Lung (tissue), 12 donors: ENCODE data around the gene EBI3. TPM values are rescaled to one million over a fixed set of nuclear protein-coding genes. Genes with fewer than 3 reads are reported as not detected.

Experiments used
- ATAC-seq: fragments of 200-7000 bp; cut with Tn5 transposase; one replicate; pipeline ENCODE4 v1.9.1; 2020; ENCODE audit warnings: moderate number of reproducible peaks; ENCODE audit not compliant: insufficient read depth, low FRiP score
- DNase-seq, 3 donors: peaks; one replicate each; pipeline ENCODE4 v3.0.0-alpha.2; 2013 to 2017
- H3K27ac ChIP-seq, 2 donors: one replicate each; pipeline ENCODE4 v1.5.1; 2013; ENCODE audit warnings: mild to moderate bottlenecking in 2 of 2, moderate library complexity in 2 of 2, control low read depth in 1 of 2, inconsistent platforms in 1 of 2, low read depth in 1 of 2, low read length in 1 of 2
- H3K27me3 ChIP-seq, 3 donors: one replicate each; pipeline ENCODE4 v1.5.1; 2013; ENCODE audit warnings: low read length in 2 of 3; ENCODE audit not compliant: control insufficient read depth in 3 of 3, insufficient read depth in 3 of 3
- H3K36me3 ChIP-seq, 4 donors: one replicate each; pipeline ENCODE4 v1.5.1; 2013; ENCODE audit warnings: low read length in 4 of 4, mild to moderate bottlenecking in 1 of 4, moderate library complexity in 1 of 4; ENCODE audit not compliant: control insufficient read depth in 4 of 4, insufficient read depth in 4 of 4
- H3K4me1 ChIP-seq, 5 donors: one replicate each; pipeline ENCODE4 v1.5.1; 2013; ENCODE audit warnings: low read length in 5 of 5, mild to moderate bottlenecking in 2 of 5, moderate library complexity in 1 of 5; ENCODE audit not compliant: control insufficient read depth in 5 of 5, insufficient read depth in 5 of 5
- H3K4me3 ChIP-seq: one replicate; pipeline ENCODE4 v1.5.1; 2013; ENCODE audit warnings: mild to moderate bottlenecking, control low read depth, moderate library complexity
- H3K9ac ChIP-seq, 2 donors: one replicate each; pipeline ENCODE4 v1.5.1; 2013; ENCODE audit warnings: low read length in 2 of 2, control low read depth in 1 of 2; ENCODE audit not compliant: insufficient read depth in 1 of 2
- H3K9me3 ChIP-seq, 4 donors: one replicate each; pipeline ENCODE4 v1.5.1; 2013; ENCODE audit warnings: low read length in 3 of 4, mild to moderate bottlenecking in 1 of 4, moderate library complexity in 1 of 4; ENCODE audit not compliant: control insufficient read depth in 4 of 4, insufficient read depth in 3 of 4
- CTCF ChIP-seq: IDR thresholded peaks from 2 replicates; pipeline ENCODE4 v1.5.1; 2012; ENCODE audit warnings: mild to moderate bottlenecking; ENCODE audit errors: control extremely low read depth, extremely low read depth
- WGBS, 2 donors: extraction: QIAGEN DNeasy Blood & Tissue Kit; methylation state at CpG; one replicate each; pipeline ENCODE4 v1.1.7; 2013; 5-methylcytosine and 5-hydroxymethylcytosine counted together
- polyA plus RNA-seq, 2 donors: library from polyadenylated mRNA; stranded (reverse); fragments of 200-250 nt; gene quantifications; one replicate each; pipeline ENCODE4 v1.2.1, GENCODE V29; 2013
- total RNA-seq, 2 donors: library from RNA; depleted of rRNA in 1 of 2; stranded (reverse); fragments of >200 nt in 1 of 2; gene quantifications; one replicate each; pipeline ENCODE4 v1.2.1, GENCODE V29; 2014 to 2021
- donor health status: control.
- donor health status: control.
- donor health status: Bipolar disorder and iron deficiency.
- donor health status: healthy.
- donor health status: DM: yes; HTN: yes; CAD: no.

Gene EBI3
- total and polyA plus RNA-seq, 4 donors, result 4.1 to 92.7 (median 6.4) TPM

DNA sequence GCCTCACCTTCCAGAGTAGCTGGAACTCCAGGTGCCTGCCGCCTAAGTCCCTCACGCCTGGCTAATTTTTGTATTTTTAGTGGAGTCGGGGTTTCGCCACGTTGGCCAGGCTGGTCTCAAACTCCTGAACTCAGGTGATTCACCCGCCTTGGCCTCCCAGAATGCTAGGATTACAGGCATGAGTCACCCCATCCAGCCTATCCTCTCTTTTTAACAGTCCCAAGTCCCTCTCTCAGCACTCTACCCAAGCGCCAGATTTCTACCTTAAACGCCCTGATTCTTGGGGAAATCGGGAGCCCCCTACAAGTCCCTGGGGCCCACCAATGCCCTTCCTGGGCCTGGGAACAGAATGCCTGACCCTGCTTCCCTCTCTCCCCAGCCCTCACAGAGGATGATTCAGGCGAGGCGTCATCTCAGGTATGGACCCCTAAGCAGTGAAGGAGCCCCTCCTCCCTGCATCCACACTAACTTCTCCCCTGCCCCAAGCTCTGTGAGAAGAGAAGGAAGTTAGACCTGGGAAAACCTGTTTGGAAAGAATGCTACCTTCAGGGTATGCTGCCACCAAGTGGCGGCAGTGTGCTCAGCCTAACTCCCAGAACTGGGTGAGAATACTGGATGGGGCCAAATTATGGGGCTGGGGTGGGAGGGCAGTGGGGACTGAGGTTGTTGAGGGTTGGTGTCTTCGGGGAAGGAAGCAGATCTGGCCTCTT, 20.8 kb upstream of the EBI3 start:
- Histone ChIP-seq H3K27me3 (peaks cover 0 to 3% (median 0%) of the 10 kb centered on the region in 3 donors), H3K4me3 (no peak overlapping the region), H3K27ac (no peak overlapping the region), H3K4me1 (no peaks in the 10 kb centered on the region), H3K9me3 (peaks cover 0 to 4% (median 0%) of the 10 kb centered on the region in 4 donors), H3K36me3 (no peaks in the 10 kb centered on the region), H3K9ac (no peak overlapping the region)
- ATAC-seq (no peak), DNase-seq (no peak)
- 79 to 85% methylated on average over 13 of the region's 13 CpGs for WGBS, 2 donors
- no peak for TF ChIP-seq CTCF

- ATAC-seq, result no peak
- H3K27me3 ChIP-seq, result peaks cover 0 to 3% (median 0%) of the 10 kb centered on the region in 3 donors
- H3K4me1 ChIP-seq, result no peaks in the 10 kb centered on the region
- H3K9ac ChIP-seq, result no peak overlapping the region
- 83 to 86% methylated on average over 13 to 15 of the region's 15 CpGs for whole genome bisulfite sequencing, 2 donors
- DNase-seq, result no peak
- H3K27ac ChIP-seq, result no peak overlapping the region
- no peak overlapping the region for H3K4me3 ChIP-seq
- no peak for TF ChIP-seq CTCF
- peaks cover 0 to 4% (median 0%) of the 10 kb centered on the region in 4 donors for H3K9me3 ChIP-seq
- no peaks in the 10 kb centered on the region for H3K36me3 ChIP-seq
These were observed 19.1 kb upstream of the EBI3 start for GRCh38 chr19:4210166-4210731.

DNA sequence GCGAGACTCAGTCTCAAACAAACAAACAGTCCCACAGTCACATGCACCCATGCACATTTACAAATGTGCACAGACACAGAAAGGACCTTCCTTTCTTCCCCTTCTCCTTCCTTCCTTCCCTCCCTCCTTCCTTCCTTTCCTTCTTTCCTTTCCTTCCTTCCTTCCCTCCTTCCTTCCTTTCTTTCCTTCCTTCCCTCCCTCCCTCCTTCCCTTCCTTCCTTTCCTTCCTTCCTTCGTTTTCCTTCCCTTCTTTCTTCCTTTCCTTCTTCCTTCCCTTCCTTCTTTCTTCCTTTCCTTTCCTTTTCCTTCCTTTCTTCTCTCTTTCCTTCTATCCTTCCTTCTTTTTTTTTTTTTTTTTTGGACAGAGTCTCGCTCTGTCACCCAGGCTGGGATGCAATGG, 16.2 kb upstream of the EBI3 start:
- Histone ChIP-seq H3K27ac (no peak overlapping the region), H3K36me3 (no peaks in the 10 kb centered on the region), H3K27me3 (peaks cover 0 to 3% (median 0%) of the 10 kb centered on the region in 3 donors), H3K4me3 (no peak overlapping the region), H3K4me1 (no peaks in the 10 kb centered on the region), H3K9me3 (peaks cover 0 to 2% (median 0%) of the 10 kb centered on the region in 4 donors), H3K9ac (no peak overlapping the region)
- 63 to 65% methylated on average over 3 of the region's 3 CpGs for WGBS, 2 donors
- no peak for TF ChIP-seq CTCF
- ATAC-seq (no peak), DNase-seq (no peak)
